HepG2 (cell line): Measurements from ENCODE around the gene STOM. TPM values are rescaled to one million over a fixed set of nuclear protein-coding genes. Genes with fewer than 3 reads are reported as not detected.
A peak's percentile ranks its signal among the peaks of the same experiment; 100 is the strongest.

Experiments
- ARID5B ChIP-seq: IDR thresholded peaks from 2 replicates; pipeline ENCODE4 v1.4.0; 2020; ENCODE audit warnings: mild to moderate bottlenecking, missing genetic modification reagents
- FOXK1 ChIP-seq: sonication (generic); formaldehyde crosslinking; IDR thresholded peaks from 2 replicates; pipeline ENCODE4 v1.4.0; 2020; ENCODE audit warnings: low read depth, missing genetic modification reagents, borderline replicate concordance
- HDAC1 ChIP-seq: sonication (generic); formaldehyde crosslinking; IDR thresholded peaks from 2 replicates; pipeline ENCODE4 v1.5.1; 2020; ENCODE audit warnings: mild to moderate bottlenecking, missing genetic modification reagents
- HHEX ChIP-seq: IDR thresholded peaks from 2 replicates; pipeline ENCODE4 v1.6.1; 2016; ENCODE audit warnings: control low read depth
- IRF9 ChIP-seq: sonication (generic); formaldehyde crosslinking; IDR thresholded peaks from 2 replicates; pipeline ENCODE4 v1.8.0; 2022; ENCODE audit warnings: missing genetic modification reagents, mild to moderate bottlenecking, borderline replicate concordance
- MYPOP ChIP-seq: sonication (generic); formaldehyde crosslinking; IDR thresholded peaks from 2 replicates; pipeline ENCODE4 v1.8.1; 2023; ENCODE audit warnings: mild to moderate bottlenecking, moderate library complexity, missing genetic modification reagents
- PHF5A ChIP-seq: IDR thresholded peaks from one replicate; pipeline ENCODE4 v1.6.1; 2018; ENCODE audit warnings: low read depth, missing genetic modification reagents; ENCODE audit not compliant: unreplicated experiment
- RAD21 ChIP-seq: fragments of 450-650 bp; formaldehyde crosslinking; IDR thresholded peaks from 2 replicates; pipeline ENCODE4 v1.5.0; 2020; ENCODE audit warnings: mild to moderate bottlenecking
- TAF15 ChIP-seq: fragments of 200-400 bp; formaldehyde crosslinking; IDR thresholded peaks from one replicate; pipeline ENCODE4 v1.6.1; 2018; ENCODE audit warnings: mild to moderate bottlenecking, low read depth, low read length; ENCODE audit not compliant: poor library complexity, severe bottlenecking
- TFDP2 ChIP-seq: sonication (generic); formaldehyde crosslinking; IDR thresholded peaks from 2 replicates; pipeline ENCODE4 v1.4.0; 2020; ENCODE audit warnings: missing genetic modification reagents
- TIGD3 ChIP-seq: sonication (generic); formaldehyde crosslinking; IDR thresholded peaks from 2 replicates; pipeline ENCODE4 v1.5.1; 2020; ENCODE audit warnings: mild to moderate bottlenecking, missing genetic modification reagents, borderline replicate concordance
- ZNF414 ChIP-seq: sonication (generic); formaldehyde crosslinking; IDR thresholded peaks from 2 replicates; pipeline ENCODE4 v1.5.0; 2020; ENCODE audit warnings: missing genetic modification reagents
- ZNF530 ChIP-seq: sonication (generic); formaldehyde crosslinking; IDR thresholded peaks from 2 replicates; pipeline ENCODE4 v1.5.0; 2020; ENCODE audit warnings: low read depth, mild to moderate bottlenecking, missing genetic modification reagents
- ZNF678 ChIP-seq: sonication (generic); formaldehyde crosslinking; IDR thresholded peaks from 2 replicates; pipeline ENCODE4 v1.4.0; 2020; ENCODE audit warnings: mild to moderate bottlenecking, missing genetic modification reagents
- ZNF691 ChIP-seq: sonication (generic); formaldehyde crosslinking; IDR thresholded peaks from 2 replicates; pipeline ENCODE4 v1.4.0; 2020; ENCODE audit warnings: missing genetic modification reagents, low read depth, mild to moderate bottlenecking, borderline replicate concordance
- polyA plus RNA-seq, 8 experiments: library from polyadenylated mRNA; depleted of rRNA in 3 of 8; stranded (reverse) in 7 of 8; unstranded in 1 of 8; fragments of >200 nt; fragmentation: Illumina TruSeq in 4 of 8; extraction: Trizol in 4 of 8; gene quantifications; 2 replicates each; pipeline versions ENCODE4 v1.2.1 to v1.2.3, GENCODE V29; 2011 to 2016; ENCODE audit warnings: low read depth in 4 of 8, missing spikeins in 1 of 8, mixed read lengths in 1 of 8; ENCODE audit not compliant: insufficient read depth in 1 of 8
- total RNA-seq, 5 experiments: library from RNA; depleted of rRNA; stranded (reverse); fragments of >200 nt; fragmentation: Illumina TruSeq; extraction: Trizol; gene quantifications; 2 replicates each; pipeline ENCODE4 v1.2.3, GENCODE V29; 2016; ENCODE audit warnings: low read depth in 1 of 5

STOM gene
- total and polyA plus RNA-seq, 2 of the 13 experiments (the other 11 are each of a cell fraction or from before 2014, with no cell fraction given) = 43.6 to 165 TPM

GRCh38 chr9:121296213-121297127 is 73.6 kb downstream of the STOM start (continued):
- TF ChIP-seq ARID5B = peak; percentile 96
- TF ChIP-seq IRF9 (CRISPR knock-in tag) = 0 out of 2 replicates have a peak, but pooled peaks have one; percentile 29
- TF ChIP-seq TIGD3 (CRISPR knock-in tag) = no peak
- no peak for TF ChIP-seq ZNF530 (CRISPR knock-in tag)
- peak; percentile 78; the same call in 1 of the 2 replicates for TF ChIP-seq MYPOP
- peak; percentile 63 for TF ChIP-seq HDAC1 (CRISPR knock-in tag)
- peak; percentile 65; the same call in 1 of the 2 replicates for TF ChIP-seq FOXK1 (CRISPR knock-in tag)
- peak; percentile 50 for TF ChIP-seq PHF5A (CRISPR knock-in tag)
- TF ChIP-seq RAD21 (CRISPR knock-in tag) = peak; percentile 38; the same call in 1 of the 2 replicates
- peak; percentile 57; the same call in 1 of the 2 replicates for TF ChIP-seq HHEX (CRISPR knock-in tag)
- TF ChIP-seq TAF15 = no peak
- peak; percentile 81; the same call in 1 of the 2 replicates for TF ChIP-seq ZNF414 (CRISPR knock-in tag)
- TF ChIP-seq TFDP2 (CRISPR knock-in tag) = peak; percentile 14; the same call in 1 of the 2 replicates
- TF ChIP-seq ZNF678 (CRISPR knock-in tag) = 0 out of 2 replicates have a peak, but pooled peaks have one; percentile 1
- TF ChIP-seq ZNF691 (CRISPR knock-in tag) = no peak
